Suppressor macrophage treated with lipopolysaccharide for 4 hours (primary cell): ENCODE measurements around the gene KCNN1.
A peak's percentile ranks its signal among the peaks of the same experiment; 100 is the strongest.
"Not testable (repeated sequence)": the region's sequence is repeated elsewhere in the genome, so short reads cannot be mapped to it uniquely, and the experiment has no call there.

ENCODE experiments used
- DNase-seq: peaks from one replicate; pipeline ENCODE4 v3.0.0-alpha.2; 2020

Gene KCNN1

DNA sequence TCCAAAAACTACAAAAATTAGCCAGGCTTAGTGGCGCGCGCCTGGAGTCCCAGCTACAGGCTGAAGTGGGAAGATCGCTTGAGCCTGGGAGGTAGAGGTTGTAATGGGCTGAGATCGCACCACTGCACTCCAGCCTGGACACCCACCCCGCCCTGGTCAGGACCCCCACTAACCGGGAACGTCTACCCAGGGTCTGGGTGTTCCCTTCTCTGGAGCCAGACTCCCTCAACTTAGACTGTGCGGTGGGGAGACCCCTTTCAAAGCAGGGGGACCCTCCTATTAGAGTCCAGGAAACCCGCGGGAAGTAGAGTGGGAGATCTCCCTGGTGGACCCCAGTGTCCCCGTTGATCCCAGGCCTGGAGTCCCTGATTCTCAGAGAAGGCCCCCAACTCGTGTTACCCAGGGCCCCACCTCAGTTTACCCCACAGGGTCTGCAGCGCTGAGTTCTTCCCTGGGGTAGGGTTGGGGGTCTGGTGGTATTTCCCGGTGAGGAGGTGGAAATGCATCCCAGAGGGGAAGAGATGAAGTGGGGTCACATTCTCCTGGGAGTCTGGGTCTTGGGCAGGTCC is 35.0 kb downstream of the KCNN1 start:
- DNase-seq = peak; percentile 41

GRCh38 chr19:18002347-18002850 is 35.5 kb downstream of the KCNN1 start:
- DNase-seq = peak; percentile 74

DNA sequence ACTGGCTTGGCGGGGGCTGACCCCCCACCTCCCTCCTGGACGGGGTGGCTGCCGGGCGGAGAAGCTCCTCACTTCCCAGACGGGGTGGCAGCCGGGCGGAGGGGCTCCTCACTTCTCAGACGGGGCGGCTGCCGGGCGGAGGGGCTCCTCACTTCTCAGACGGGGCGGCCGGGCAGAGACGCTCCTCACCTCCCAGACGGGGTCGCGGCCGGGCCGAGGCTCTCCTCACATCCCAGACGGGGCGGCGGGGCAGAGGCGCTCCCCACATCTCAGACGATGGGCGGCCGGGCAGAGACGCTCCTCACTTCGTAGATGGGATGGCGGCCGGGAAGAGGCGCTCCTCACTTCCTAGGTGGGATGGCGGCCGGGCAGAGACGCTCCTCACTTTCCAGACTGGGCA is 38.8 kb downstream of the KCNN1 start:
- not testable (repeated sequence) for DNase-seq

DNA sequence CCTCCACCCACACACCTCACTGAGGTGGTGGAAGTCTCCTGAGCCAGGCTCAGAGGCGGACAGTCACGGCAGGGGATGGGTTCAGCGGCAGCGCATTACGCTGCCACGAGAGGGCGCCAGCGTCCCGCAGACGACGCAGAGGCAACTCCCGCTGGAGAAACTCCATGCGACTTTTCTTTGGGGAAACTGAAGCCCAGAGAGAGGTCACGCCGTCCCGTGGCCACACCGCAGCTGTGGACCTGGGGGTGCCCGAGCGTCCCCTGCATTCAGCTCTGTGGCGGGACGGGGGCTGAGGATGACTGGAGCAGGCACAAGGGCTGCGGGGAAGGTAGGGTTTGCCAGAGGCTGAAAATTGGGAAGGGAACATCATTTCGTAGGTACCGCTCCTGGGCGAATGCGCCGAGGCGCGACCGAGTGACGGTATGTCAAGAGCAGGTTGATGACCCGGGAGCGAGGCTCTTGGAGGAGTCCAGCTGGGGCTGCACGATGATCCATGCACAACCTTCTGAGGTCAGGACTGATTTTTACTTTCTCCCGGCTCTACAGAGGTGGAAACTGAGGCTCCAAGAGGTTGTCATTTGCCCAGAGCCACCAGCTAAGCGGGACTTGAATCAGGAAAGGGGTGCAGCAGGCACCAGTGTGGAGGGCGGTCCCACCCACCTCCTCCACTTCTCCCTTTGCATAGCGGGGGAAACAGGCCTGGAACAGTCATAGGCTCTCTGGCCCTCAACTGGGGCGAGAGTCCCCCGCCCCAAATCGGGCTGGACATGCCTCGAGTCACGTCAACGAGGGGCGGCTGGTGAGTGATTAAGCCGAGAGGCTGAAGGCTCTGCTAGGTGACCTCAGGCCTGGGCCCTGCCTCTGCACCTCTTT is 40.4 kb downstream of the KCNN1 start:
- DNase-seq = peak; percentile 91

DNA sequence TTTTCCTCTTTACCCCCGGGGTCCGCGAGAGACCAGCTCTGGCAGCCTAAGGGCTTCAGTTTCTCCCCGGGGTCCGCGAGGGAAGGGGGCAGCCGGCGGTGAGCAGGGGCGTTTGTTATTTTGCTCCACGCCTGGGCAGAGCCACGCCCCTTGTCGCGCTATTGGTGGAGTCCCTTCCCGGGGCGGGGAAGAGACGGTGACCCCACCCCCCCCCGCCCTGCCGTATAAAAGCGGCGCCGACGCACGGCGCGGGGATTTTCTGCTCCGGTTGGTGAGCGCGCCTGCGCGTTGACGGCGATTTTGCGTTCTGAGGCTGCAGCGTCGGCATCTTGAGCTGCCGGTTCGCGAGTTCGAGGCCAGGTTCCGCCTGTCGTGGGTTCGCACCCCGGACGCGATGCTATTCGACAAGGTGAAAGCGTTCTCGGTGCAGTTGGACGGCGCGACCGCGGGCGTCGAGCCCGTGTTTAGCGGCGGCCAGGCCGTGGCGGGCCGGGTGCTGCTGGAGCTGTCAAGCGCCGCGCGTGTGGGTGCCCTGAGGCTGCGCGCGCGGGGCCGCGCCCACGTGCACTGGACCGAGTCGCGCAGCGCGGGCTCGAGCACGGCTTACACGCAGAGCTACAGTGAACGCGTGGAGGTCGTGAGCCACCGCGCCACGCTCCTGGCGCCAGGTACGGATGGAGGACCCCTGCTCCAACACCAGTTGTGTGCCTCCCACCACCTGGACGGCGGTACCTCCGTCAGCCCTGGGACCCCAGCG is 41.2 kb downstream of the KCNN1 start, which contains the start of gene ARRDC2:
TSS of gene ARRDC2 (plus strand) at position 254 of the 757 bp plus-strand sequence. CDS start at position 395, 141 bp downstream.
- DNase-seq = peak; percentile 97

- DNase-seq = no peak
Measured at GRCh38 chr19:18008814-18009213, 41.9 kb downstream of the KCNN1 start.

DNA sequence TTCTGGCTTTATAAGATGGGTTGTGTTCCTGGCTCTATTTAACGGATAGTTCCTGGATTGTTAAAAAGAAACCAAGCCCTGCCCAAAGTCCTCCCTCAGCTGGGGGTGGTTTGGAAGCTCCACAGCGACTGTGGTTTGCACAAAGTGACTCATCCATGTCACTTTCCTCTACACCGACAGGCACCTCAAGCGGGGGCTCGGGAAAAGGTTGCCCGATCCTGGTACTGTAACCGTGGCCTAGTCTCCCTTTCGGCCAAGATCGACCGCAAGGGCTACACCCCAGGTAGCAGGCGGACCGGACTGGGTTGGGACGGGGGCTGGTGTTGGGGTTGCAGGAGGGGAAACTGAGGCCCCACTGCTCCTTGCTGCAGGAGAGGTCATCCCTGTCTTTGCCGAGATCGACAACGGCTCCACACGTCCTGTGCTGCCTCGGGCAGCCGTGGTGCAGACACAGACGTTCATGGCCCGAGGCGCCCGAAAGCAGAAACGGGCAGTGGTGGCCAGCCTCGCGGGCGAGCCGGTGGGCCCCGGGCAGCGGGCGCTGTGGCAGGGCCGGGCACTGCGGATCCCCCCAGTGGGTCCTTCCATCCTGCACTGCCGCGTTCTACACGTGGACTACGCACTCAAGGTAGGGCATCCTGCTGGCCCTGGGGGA is 42.6 kb downstream of the KCNN1 start:
- DNase-seq = peak; percentile 74

GRCh38 chr19:18010149-18010548 is 43.2 kb downstream of the KCNN1 start:
- DNase-seq = no peak

GRCh38 chr19:18013210-18014111 is 46.6 kb downstream of the KCNN1 start:
- no peak for DNase-seq

GRCh38 chr19:18014197-18014596 is 47.3 kb downstream of the KCNN1 start:
- no peak for DNase-seq

- DNase-seq = no peak
Measured at GRCh38 chr19:18016209-18016910, 49.5 kb downstream of the KCNN1 start.

DNA sequence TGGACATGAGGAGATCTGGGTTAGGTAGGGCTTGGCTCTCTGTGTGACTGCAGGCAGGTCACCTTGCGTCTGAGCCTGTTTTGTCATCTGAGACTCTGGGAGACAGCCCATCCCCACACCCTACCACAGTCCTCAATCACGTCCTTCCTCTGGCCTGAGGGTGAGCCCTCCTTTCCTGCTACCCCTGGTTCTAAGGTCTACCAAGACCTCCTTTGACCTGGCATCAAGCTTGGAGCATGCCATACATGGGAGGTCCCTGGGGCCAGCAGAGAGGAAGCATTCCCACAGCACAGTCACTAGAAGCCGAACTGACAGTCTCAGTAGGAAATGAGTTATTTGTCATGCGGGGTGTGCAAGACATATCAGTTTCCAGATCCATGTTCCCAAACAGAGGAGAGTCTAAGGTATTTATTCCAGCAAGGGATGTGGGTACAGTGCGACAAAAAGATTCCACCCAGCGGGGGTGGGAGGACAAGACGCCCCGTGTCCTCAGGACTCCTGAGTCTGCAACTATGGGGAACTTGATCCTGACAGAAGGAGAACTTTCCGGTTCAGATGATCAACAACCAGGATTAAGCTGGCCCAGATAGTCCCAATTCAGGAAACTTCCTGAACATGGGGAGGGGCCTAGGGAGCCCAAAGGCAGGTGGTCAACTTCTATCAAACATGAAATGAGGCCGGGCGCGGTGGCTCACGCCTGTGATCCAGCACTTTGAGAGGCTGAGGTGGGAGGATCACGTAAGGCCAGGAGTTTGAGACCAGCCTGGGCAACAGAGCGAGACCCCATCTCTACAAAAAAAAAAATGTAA is 50.6 kb downstream of the KCNN1 start:
- peak; percentile 73 for DNase-seq

DNA sequence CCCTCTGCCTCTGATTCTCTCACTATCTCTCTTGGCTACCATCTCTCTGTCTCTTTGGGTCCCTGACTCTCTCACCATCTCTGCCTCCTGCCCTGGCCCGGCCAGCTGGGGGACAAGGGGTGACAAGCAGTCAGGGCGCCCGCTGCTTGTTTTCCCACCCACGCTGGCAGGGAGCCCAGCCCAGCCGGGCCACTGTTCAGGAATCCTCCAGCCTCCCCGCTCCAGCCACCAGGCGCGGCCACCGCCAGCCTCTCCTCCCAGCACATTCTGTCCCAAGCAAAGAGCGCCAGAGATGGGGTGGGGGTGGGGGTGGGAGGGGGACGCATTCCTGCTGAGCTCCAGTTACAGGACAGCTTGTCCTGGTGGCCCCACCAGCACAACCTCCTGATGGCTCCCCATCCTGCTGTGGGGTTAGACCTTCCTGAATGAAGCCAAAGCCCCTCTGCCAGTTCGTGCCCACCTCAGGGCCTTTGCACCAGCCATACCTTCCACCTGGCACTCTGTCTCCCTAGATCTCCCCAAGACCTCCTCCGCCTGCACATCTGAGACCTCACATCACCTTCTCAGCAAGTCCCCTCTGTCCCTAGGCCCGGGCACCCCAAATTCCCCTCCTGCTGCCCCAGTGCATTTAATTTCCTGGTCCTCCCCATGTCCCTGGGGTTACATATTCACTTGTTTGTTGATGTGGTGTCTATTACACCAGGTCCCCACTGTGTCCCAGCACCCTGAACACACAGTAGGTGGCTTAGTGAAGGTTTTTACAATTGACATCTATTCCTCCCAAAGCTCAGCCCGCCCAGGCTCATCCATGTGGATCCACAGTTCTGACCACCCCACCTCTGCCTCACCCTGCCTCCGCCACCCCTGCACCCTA is 53.5 kb downstream of the KCNN1 start:
- DNase-seq = peak; percentile 41

- peak; percentile 95 for DNase-seq
Measured at GRCh38 chr19:18021121-18021755, 54.3 kb downstream of the KCNN1 start.

- DNase-seq = peak; percentile 88
Measured at GRCh38 chr19:18023622-18024251, 56.8 kb downstream of the KCNN1 start.

GRCh38 chr19:18027151-18027550 is 60.2 kb downstream of the KCNN1 start:
- DNase-seq = no peak

DNA sequence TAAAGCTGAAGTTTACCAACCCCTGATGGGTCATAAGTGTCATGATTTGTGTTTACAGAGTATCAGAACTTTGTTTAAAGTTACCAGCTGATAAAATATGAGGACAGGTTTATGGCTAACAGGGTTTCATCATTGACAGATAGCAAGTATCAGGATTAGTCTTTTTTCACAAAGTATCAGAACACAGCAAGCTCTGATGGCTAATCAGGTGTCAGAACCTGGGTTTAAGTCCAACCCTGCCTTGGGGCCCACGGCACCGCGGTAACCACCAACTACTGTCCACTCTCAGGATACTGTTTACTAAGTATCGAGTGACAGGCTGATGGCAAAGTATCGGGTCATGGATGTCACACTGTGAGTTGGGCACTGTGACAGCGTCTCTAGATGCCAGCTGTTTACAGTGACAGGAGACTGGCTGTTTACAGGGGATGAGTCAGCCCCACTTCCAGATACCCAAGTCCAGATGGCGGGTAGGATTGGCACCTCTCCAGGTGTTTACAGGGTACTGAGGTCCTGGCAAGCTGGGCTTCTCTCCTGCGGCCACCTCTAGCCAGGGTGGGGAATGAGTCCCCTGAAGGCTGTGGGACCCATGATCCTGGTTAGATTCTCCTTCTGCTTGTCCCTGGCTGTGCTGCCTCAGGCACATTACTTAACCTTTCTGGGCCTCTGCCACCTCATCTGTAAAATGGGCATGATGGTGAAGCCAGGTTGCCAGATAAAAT is 62.9 kb downstream of the KCNN1 start:
- DNase-seq = no peak
